Esophagus muscularis mucosa (tissue), 4 donors: ENCODE measurements around the gene OR2A2. TPM values are rescaled to one million over a fixed set of nuclear protein-coding genes. Genes with fewer than 3 reads are reported as not detected.

Experiments
- DNase-seq: peaks from one replicate; pipeline ENCODE4 v3.0.0-alpha.2; 2017; ENCODE audit errors: extremely low spot score
- H3K27ac ChIP-seq, 4 donors: fragments of 200-600 bp; sonication (generic); replicated peaks in 1 of 4; 1 replicate in 3 of 4; 2 replicates in 1 of 4; pipeline ENCODE4 v1.5.1; 2016 to 2019; ENCODE audit warnings: mild to moderate bottlenecking in 1 of 4
- H3K27me3 ChIP-seq, 4 donors: fragments of 200-600 bp; sonication (generic); one replicate each; pipeline versions ENCODE4 v1.5.1 to v1.6.0; 2016 to 2019
- H3K36me3 ChIP-seq, 4 donors: fragments of 200-600 bp; sonication (generic); one replicate each; pipeline ENCODE4 v1.5.1; 2016 to 2019
- H3K4me1 ChIP-seq, 4 donors: fragments of 200-600 bp; sonication (generic); one replicate each; pipeline ENCODE4 v1.5.1; 2016 to 2019
- H3K4me3 ChIP-seq, 4 donors: fragments of 200-600 bp; sonication (generic); 1 replicate in 2 of 4; 2 replicates in 2 of 4; pipeline ENCODE4 v1.5.1; 2016 to 2019; ENCODE audit warnings: mild to moderate bottlenecking in 4 of 4, moderate library complexity in 1 of 4
- H3K9me3 ChIP-seq, 4 donors: fragments of 200-600 bp; sonication (generic); 1 replicate in 3 of 4; 2 replicates in 1 of 4; pipeline ENCODE4 v1.5.1; 2016 to 2019
- EP300 ChIP-seq: sonication (generic); formaldehyde crosslinking; IDR thresholded peaks from one replicate; pipeline ENCODE4 v1.6.1; 2017; ENCODE audit warnings: antibody characterized with exemption
- POLR2A ChIP-seq: fragments of 450-650 bp; IDR thresholded peaks from one replicate; pipeline ENCODE4 v1.6.1; 2017; ENCODE audit warnings: antibody characterized with exemption, moderate library complexity, mild to moderate bottlenecking, low read depth
- POLR2AphosphoS5 ChIP-seq, 2 donors: sonication (generic); formaldehyde crosslinking; IDR thresholded peaks; one replicate each; pipeline ENCODE4 v1.6.1; 2017; ENCODE audit warnings: antibody characterized with exemption in 2 of 2
- WGBS: methylation state at CpG from one replicate; pipeline ENCODE4 v1.1.5; 2018; 5-methylcytosine and 5-hydroxymethylcytosine counted together
- intact Hi-C: fragments of 100-400 bp; cut with DNase I; formaldehyde crosslinking; loops from one replicate; pipeline ENCODE4 v1.15.1; 2023
- small RNA-seq, 3 donors: library from RNA; depleted of rRNA; stranded (forward); fragments of <200 nt; gene quantifications; one replicate each; pipeline ENCODE3, GENCODE V24; 2016
- total RNA-seq, 4 donors: library from RNA; depleted of rRNA; stranded (reverse); fragments of >200 nt; gene quantifications; one replicate each; pipeline versions ENCODE4 v1.1.0 to v1.2.1, GENCODE V29; 2016
- TF ChIP-seq, protein P1 (sequence below), 3 experiments: fragments of 200-600 bp in 2 of 3; fragments of 450-650 bp in 1 of 3; sonication (generic) in 2 of 3; IDR thresholded peaks; one replicate each; pipeline ENCODE4 v1.5.1; 2017 to 2019; ENCODE audit warnings: antibody characterized with exemption in 3 of 3, mild to moderate bottlenecking in 2 of 3, moderate library complexity in 1 of 3

OR2A2 gene
- total RNA-seq, 4 donors from 2014 or later: not detected

DNA sequence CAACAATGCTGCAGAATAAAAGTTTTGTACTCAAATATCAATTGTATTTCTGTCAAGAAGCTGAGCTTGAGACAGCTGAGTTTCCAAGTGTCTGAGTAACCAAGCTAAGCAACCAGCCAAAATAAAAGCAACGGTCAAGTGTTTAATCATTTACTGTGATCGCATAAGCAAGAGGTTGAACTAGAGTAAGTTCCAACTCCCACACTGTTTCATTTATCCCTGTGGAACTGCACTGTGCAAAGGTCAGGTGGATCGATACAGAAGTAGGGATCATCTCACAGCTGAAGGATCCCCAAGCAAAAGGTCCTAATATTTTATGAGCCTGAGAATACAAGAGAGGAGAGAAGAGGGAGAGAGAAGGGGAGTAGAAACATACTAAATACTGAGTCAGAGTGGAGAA, 35.0 kb downstream of the OR2A2 start:
- intact Hi-C loops: no loop called here
- DNase-seq: no peak
- 96% methylated on average over 3 of the region's 3 CpGs for WGBS
- Histone ChIP-seq H3K27ac (no peak overlapping the region), H3K36me3 (no peaks in the 10 kb centered on the region), H3K9me3 (peaks cover 0 to 34% (median 22%) of the 10 kb centered on the region in 4 donors), H3K4me1 (no peaks in the 10 kb centered on the region), H3K27me3 (no peaks in the 10 kb centered on the region), H3K4me3 (no peak overlapping the region)
- TF ChIP-seq, protein P1, sequence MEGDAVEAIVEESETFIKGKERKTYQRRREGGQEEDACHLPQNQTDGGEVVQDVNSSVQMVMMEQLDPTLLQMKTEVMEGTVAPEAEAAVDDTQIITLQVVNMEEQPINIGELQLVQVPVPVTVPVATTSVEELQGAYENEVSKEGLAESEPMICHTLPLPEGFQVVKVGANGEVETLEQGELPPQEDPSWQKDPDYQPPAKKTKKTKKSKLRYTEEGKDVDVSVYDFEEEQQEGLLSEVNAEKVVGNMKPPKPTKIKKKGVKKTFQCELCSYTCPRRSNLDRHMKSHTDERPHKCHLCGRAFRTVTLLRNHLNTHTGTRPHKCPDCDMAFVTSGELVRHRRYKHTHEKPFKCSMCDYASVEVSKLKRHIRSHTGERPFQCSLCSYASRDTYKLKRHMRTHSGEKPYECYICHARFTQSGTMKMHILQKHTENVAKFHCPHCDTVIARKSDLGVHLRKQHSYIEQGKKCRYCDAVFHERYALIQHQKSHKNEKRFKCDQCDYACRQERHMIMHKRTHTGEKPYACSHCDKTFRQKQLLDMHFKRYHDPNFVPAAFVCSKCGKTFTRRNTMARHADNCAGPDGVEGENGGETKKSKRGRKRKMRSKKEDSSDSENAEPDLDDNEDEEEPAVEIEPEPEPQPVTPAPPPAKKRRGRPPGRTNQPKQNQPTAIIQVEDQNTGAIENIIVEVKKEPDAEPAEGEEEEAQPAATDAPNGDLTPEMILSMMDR (IDR thresholded peaks at IDR 0.05): no peak
- TF ChIP-seq EP300 (no peak), POLR2AphosphoS5 (IDR thresholded peaks at IDR 0.05) (no peak), POLR2A (no peak)

DNA sequence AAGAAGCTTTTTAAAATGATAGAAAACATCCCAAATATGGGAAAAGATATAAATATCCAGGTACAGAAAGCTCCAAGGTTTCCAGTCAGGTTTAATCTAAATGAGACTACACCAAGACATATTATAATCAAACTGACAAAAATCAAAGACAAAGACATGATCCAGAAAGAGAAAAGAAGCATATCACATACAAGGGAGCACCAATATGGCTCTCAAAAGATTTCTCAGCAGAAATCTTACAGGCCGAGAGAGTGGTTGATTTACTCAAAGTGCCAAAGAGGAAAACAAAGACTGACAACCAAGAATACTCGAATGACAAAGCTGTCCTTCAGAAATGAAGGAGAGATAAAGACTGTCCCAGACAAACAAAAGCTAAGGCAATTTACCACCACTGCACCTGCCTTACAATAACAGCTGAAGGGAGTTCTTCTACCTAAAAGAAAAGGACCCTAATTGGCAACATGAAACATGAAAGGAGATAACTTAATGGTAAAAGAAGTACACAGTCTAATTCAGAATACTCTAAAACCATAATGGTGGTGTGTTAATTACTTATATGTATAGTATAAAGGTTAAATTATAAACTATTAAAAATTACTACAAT, 38.9 kb downstream of the OR2A2 start:
- no peak for TF ChIP-seq POLR2A
- TF ChIP-seq POLR2AphosphoS5 (IDR thresholded peaks at IDR 0.05): no peak
- no peak for TF ChIP-seq EP300
- TF ChIP-seq, protein P1 (IDR thresholded peaks at IDR 0.05): no peak
- Histone ChIP-seq H3K27me3 (no peaks in the 10 kb centered on the region), H3K9me3 (peaks cover 0 to 47% (median 35%) of the 10 kb centered on the region in 4 donors), H3K4me1 (no peaks in the 10 kb centered on the region), H3K27ac (no peak overlapping the region), H3K36me3 (no peaks in the 10 kb centered on the region), H3K4me3 (no peak overlapping the region)
- intact Hi-C loops: no loop called here
- DNase-seq: no peak
- 72% methylated on average over 2 of the region's 2 CpGs for WGBS

DNA sequence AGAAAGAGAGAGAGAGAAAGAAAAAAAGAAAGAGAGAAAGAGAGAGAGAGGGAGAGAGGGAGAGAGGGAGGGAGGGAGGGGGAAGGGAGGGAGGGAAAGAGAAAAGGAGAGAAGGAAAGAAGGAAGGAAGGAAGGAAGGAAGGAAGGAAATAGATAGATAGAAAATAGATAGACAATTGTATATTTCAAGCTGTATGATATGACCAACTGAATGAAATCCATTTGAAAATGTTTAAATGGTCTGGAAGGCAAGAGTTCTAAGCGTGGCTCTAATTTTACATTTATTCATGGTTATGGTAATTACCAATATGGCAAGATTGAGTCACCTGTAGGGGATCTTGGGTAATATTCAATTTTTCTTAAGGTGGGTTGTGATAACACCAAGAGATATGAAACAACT, 49.5 kb downstream of the OR2A2 start:
- Histone ChIP-seq H3K9me3 (peaks cover 0 to 5% (median 0%) of the 10 kb centered on the region in 4 donors), H3K27ac (no peak overlapping the region), H3K4me3 (no peak overlapping the region), H3K27me3 (no peaks in the 10 kb centered on the region), H3K4me1 (no peaks in the 10 kb centered on the region), H3K36me3 (no peaks in the 10 kb centered on the region)
- WGBS: 80% methylated on average over 1 of the region's 1 CpG
- DNase-seq: no peak
- intact Hi-C loops: no loop called here
- TF ChIP-seq EP300 (no peak), POLR2A (no peak)

Small RNA genes within 50 kb of the gene (small RNA-seq; reads per million reads assigned to genes)
- 0 reads per million in 3 donors for gene OR2A41P

Other genes with a start within 250 kb of the OR2A2 start
- gene TCAF1, start 207.4 kb upstream of the OR2A2 start, total RNA-seq: 10 to 100 TPM; 38.2 to 62.7 (median 52.4) TPM
- not detected for gene OR2F2, start 174.3 kb upstream of the OR2A2 start, total RNA-seq
- gene OR2F1, start 154.7 kb upstream of the OR2A2 start, total RNA-seq: not detected
- not detected for gene OR6B1, start 109.3 kb upstream of the OR2A2 start, total RNA-seq
- not detected for gene OR2A5, start 60.6 kb upstream of the OR2A2 start, total RNA-seq
- not detected for gene OR2A25, start 39.8 kb upstream of the OR2A2 start, total RNA-seq
- not detected for gene OR2A12, start 23.3 kb upstream of the OR2A2 start, total RNA-seq
- not detected for gene OR2A14, start 13.6 kb downstream of the OR2A2 start, total RNA-seq
- 1 to 10 TPM in 1 of 4 donors, under 1 TPM in 2, not detected in 1; 0.71 to 2.5 (median 0.83) TPM for gene CTAGE4, start 73.9 kb downstream of the OR2A2 start, total RNA-seq
- gene ARHGEF35, start 86.2 kb downstream of the OR2A2 start, total RNA-seq: 1 to 10 TPM; 1.5 to 4.0 (median 1.8) TPM
- under 1 TPM in 2 of 4 donors, not detected in 2; 0.11 to 0.19 TPM for gene OR2A42, start 130.0 kb downstream of the OR2A2 start, total RNA-seq
- gene OR2A7, start 155.2 kb downstream of the OR2A2 start, total RNA-seq: 1 to 10 TPM in 3 of 4 donors, not detected in 1; 1.2 to 2.3 (median 2.1) TPM
- gene CTAGE8, start 159.7 kb downstream of the OR2A2 start, total RNA-seq: 1 to 10 TPM in 1 of 4 donors, under 1 TPM in 2, not detected in 1; 0.42 to 1.5 (median 0.71) TPM
- under 1 TPM in 3 of 4 donors, not detected in 1; 0.17 to 0.26 (median 0.17) TPM for gene OR2A1, start 202.8 kb downstream of the OR2A2 start, total RNA-seq
- 10 to 100 TPM in 1 of 4 donors, 1 to 10 TPM in 3; 4.6 to 11.8 (median 8.9) TPM for gene ARHGEF5, start 245.8 kb downstream of the OR2A2 start, total RNA-seq